Brain microvascular endothelial cell (primary cell): ENCODE measurements around the gene IL7R.
"Not testable (repeated sequence)": the region's sequence is repeated elsewhere in the genome, so short reads cannot be mapped to it uniquely, and the experiment has no call there.

Experiments
- DNase-seq: peaks from one replicate; pipeline ENCODE4 v3.0.0-alpha.2; 2020
- H3K27ac ChIP-seq: fragments of 250-450 bp; sonication (Bioruptor Pico); 2 replicates; pipeline ENCODE4 v1.5.1; 2020; ENCODE audit warnings: mild to moderate bottlenecking, moderate library complexity
- H3K27me3 ChIP-seq: fragments of 250-450 bp; sonication (Bioruptor Pico); replicated peaks from 2 replicates; pipeline ENCODE4 v1.5.1; 2020; ENCODE audit warnings: mild to moderate bottlenecking
- H3K36me3 ChIP-seq: fragments of 250-450 bp; sonication (Bioruptor Pico); replicated peaks from 2 replicates; pipeline ENCODE4 v1.5.1; 2020; ENCODE audit warnings: mild to moderate bottlenecking
- H3K4me3 ChIP-seq: 2 replicates; pipeline ENCODE4 v1.5.1; 2011; ENCODE audit warnings: low read depth, mild to moderate bottlenecking, control low read depth, low read length, moderate library complexity
- in situ Hi-C: cut with HindIII; loops from 2 replicates; pipeline ENCODE4 v1.10.0; 2017; ENCODE audit warnings: low sequenced_read_pairs, low pct_ligation_motif_present
- TF ChIP-seq, protein P1 (sequence below): IDR thresholded peaks from 2 replicates; pipeline ENCODE4 v1.5.1; 2011; ENCODE audit warnings: low read depth, mild to moderate bottlenecking, moderate library complexity, low read length, control low read depth, inconsistent platforms; ENCODE audit errors: missing control alignments

IL7R gene

GRCh38 chr5:35887321-35888100 is 30.8 kb downstream of the IL7R start:
- no peak for DNase-seq
- in situ Hi-C loops: no loop called here
- TF ChIP-seq, protein P1, sequence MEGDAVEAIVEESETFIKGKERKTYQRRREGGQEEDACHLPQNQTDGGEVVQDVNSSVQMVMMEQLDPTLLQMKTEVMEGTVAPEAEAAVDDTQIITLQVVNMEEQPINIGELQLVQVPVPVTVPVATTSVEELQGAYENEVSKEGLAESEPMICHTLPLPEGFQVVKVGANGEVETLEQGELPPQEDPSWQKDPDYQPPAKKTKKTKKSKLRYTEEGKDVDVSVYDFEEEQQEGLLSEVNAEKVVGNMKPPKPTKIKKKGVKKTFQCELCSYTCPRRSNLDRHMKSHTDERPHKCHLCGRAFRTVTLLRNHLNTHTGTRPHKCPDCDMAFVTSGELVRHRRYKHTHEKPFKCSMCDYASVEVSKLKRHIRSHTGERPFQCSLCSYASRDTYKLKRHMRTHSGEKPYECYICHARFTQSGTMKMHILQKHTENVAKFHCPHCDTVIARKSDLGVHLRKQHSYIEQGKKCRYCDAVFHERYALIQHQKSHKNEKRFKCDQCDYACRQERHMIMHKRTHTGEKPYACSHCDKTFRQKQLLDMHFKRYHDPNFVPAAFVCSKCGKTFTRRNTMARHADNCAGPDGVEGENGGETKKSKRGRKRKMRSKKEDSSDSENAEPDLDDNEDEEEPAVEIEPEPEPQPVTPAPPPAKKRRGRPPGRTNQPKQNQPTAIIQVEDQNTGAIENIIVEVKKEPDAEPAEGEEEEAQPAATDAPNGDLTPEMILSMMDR: no peak
- Histone ChIP-seq H3K27me3 (no peaks in the 10 kb centered on the region), H3K4me3 (no peak overlapping the region), H3K27ac (no peak overlapping the region), H3K36me3 (no peaks in the 10 kb centered on the region)

DNA sequence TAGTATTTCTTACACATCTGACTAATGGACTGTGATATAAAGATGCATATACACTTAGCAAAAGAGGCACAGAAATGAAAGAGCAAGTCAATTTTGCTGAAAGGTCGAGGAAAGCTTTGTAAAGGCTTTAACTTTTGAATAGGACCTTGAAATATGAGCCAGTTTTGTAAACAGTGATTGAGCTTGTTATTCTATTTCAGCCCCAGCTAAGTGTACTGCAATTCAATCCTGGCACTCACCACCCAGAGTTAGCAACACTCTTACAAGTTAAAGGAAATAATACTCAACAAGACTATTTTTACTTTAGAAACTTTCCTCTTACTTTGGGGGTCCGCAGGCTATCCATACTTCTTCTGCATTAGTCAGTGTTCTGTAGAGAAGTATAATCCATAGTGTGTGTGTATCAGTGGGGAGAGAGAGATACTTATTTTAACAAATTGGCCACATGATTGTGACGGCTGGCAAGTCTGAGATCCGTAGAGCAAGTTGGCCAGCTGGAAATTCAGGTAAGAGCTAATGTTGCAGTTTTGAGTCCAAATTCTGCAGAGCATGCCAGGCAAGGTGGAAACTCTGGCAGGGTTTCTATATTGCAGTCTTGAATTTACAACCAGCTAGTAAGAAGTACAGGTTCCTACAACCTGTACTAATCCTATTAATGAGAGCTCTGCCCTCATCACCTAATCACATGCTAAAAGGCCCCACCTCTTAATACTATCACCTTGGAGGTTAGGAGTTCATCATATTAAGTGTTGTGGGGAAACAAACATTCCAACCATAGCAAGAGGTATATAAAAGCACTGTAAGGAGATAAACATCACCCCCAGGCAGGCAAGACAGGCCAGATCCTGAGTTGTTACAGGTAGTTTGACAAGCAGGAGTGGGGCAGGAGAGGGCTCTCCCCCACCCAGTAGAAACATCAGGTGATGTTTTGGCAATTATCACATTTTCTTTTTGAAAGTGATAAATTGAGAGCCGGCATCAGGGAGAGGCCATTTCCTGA is 33.6 kb downstream of the IL7R start:
- in situ Hi-C loops: no loop called here
- no peak for DNase-seq
- Histone ChIP-seq H3K4me3 (no peak overlapping the region), H3K27me3 (no peaks in the 10 kb centered on the region), H3K27ac (no peak overlapping the region), H3K36me3 (no peaks in the 10 kb centered on the region)
- TF ChIP-seq, protein P1: no peak

GRCh38 chr5:35892799-35893198 is 36.1 kb downstream of the IL7R start:
- H3K27ac ChIP-seq, DNase-seq, H3K4me3 ChIP-seq, H3K27me3 ChIP-seq, in situ Hi-C loops, H3K36me3 ChIP-seq: not testable (repeated sequence)

GRCh38 chr5:35894131-35894530 is 37.4 kb downstream of the IL7R start:
- in situ Hi-C loops: no loop called here

GRCh38 chr5:35898952-35899660 is 42.4 kb downstream of the IL7R start:
- TF ChIP-seq, protein P1: no peak
- Histone ChIP-seq H3K4me3 (no peak overlapping the region), H3K27me3 (no peaks in the 10 kb centered on the region), H3K27ac (no peak overlapping the region), H3K36me3 (no peaks in the 10 kb centered on the region)
- DNase-seq: no peak
- in situ Hi-C loops: no loop called here

More at GRCh38 chr5:35894131-35894530, 37.4 kb downstream of the IL7R start:
- Histone ChIP-seq H3K36me3 (no peaks in the 10 kb centered on the region), H3K27ac (no peak overlapping the region), H3K4me3 (no peak overlapping the region), H3K27me3 (no peaks in the 10 kb centered on the region)
- DNase-seq: no peak
- TF ChIP-seq, protein P1: no peak
